Mesendoderm (in vitro differentiated cells): ENCODE measurements around the gene SLC45A1.

Source experiments
- DNase-seq: peaks from one replicate; pipeline ENCODE4 v3.0.0; 2013
- H2AK5ac ChIP-seq: 2 replicates; pipeline ENCODE4 v1.6.1; 2013; ENCODE audit warnings: low read length, inconsistent platforms
- H2BK120ac ChIP-seq: 2 replicates; pipeline ENCODE4 v1.6.1; 2013; ENCODE audit warnings: low read depth, mild to moderate bottlenecking, low read length, moderate library complexity, mixed read lengths
- H2BK15ac ChIP-seq: replicated peaks from 2 replicates; pipeline ENCODE4 v1.6.1; 2013; ENCODE audit warnings: low read depth, mild to moderate bottlenecking, moderate library complexity
- H2BK5ac ChIP-seq: 2 replicates; pipeline ENCODE4 v1.6.1; 2013; ENCODE audit warnings: low read length, inconsistent platforms
- H3K18ac ChIP-seq: 2 replicates; pipeline ENCODE4 v1.6.1; 2013; ENCODE audit warnings: mild to moderate bottlenecking, low read length, mixed read lengths
- H3K23ac ChIP-seq: one replicate; pipeline ENCODE4 v1.6.1; 2013; ENCODE audit warnings: low read length
- H3K27ac ChIP-seq: 2 replicates; pipeline ENCODE4 v1.5.1; 2013; ENCODE audit warnings: low read depth, mild to moderate bottlenecking, inconsistent platforms, low read length, moderate library complexity
- H3K27me3 ChIP-seq: 2 replicates; pipeline ENCODE4 v1.6.1; 2013; ENCODE audit warnings: low read length, control low read depth, mild to moderate bottlenecking, inconsistent platforms; ENCODE audit not compliant: insufficient read depth, poor library complexity
- H3K36me3 ChIP-seq: 2 replicates; pipeline ENCODE4 v1.6.1; 2013; ENCODE audit warnings: low read length, inconsistent platforms; ENCODE audit not compliant: control insufficient read depth, insufficient read depth
- H3K4ac ChIP-seq: one replicate; pipeline ENCODE4 v1.6.1; 2013; ENCODE audit warnings: low read depth, mild to moderate bottlenecking, low read length, moderate library complexity
- H3K4me1 ChIP-seq: 2 replicates; pipeline ENCODE4 v1.6.1; 2013; ENCODE audit warnings: low read depth, low read length, inconsistent platforms; ENCODE audit not compliant: control insufficient read depth
- H3K4me2 ChIP-seq: 2 replicates; pipeline ENCODE4 v1.6.1; 2013; ENCODE audit warnings: low read length
- H3K4me3 ChIP-seq: 2 replicates; pipeline ENCODE4 v1.5.1; 2013; ENCODE audit warnings: mild to moderate bottlenecking, low read length
- H3K56ac ChIP-seq: one replicate; pipeline ENCODE4 v1.6.1; 2013; ENCODE audit warnings: low read length
- H3K79me1 ChIP-seq: 2 replicates; pipeline ENCODE4 v1.6.1; 2013; ENCODE audit warnings: low read length, inconsistent platforms
- H3K79me2 ChIP-seq: 2 replicates; pipeline ENCODE4 v1.6.1; 2013; ENCODE audit warnings: mild to moderate bottlenecking, low read length; ENCODE audit not compliant: control insufficient read depth, insufficient read depth
- H3K9ac ChIP-seq: 2 replicates; pipeline ENCODE4 v1.6.1; 2013; ENCODE audit warnings: low read length, inconsistent platforms
- H4K5ac ChIP-seq: one replicate; pipeline ENCODE4 v1.6.1; 2013; ENCODE audit warnings: low read length
- H4K8ac ChIP-seq: one replicate; pipeline ENCODE4 v1.6.1; 2013; ENCODE audit warnings: low read depth, mild to moderate bottlenecking, control low read depth, low read length, moderate library complexity
- WGBS: extraction: QIAGEN DNeasy Blood & Tissue Kit; methylation state at CpG from one replicate; pipeline ENCODE4 v1.1.7; 2013; ENCODE audit warnings: low lambda C conversion rate, missing lambda C conversion rate; ENCODE audit not compliant: insufficient coverage; ENCODE audit errors: extremely low coverage; 5-methylcytosine and 5-hydroxymethylcytosine counted together

SLC45A1 gene

GRCh38 chr1:8321612-8322011, 3.7 kb downstream of the SLC45A1 start:
- no peak overlapping the region for H2BK120ac ChIP-seq
- no peaks in the 10 kb centered on the region for H3K27me3 ChIP-seq
- H2AK5ac ChIP-seq: no peak overlapping the region
- 100% methylated on average over 2 of the region's 3 CpGs for WGBS
- no peak overlapping the region for H4K8ac ChIP-seq
- no peaks in the 10 kb centered on the region for H3K36me3 ChIP-seq
- H2BK15ac ChIP-seq: no peak overlapping the region
- H2BK5ac ChIP-seq: no peak overlapping the region
- H3K4me1 ChIP-seq: no peaks in the 10 kb centered on the region
- H3K9ac ChIP-seq: no peak overlapping the region
- no peak overlapping the region for H3K56ac ChIP-seq
- H3K79me1 ChIP-seq: no peaks in the 10 kb centered on the region
- no peak overlapping the region for H3K4me3 ChIP-seq
- H3K4ac ChIP-seq: no peak overlapping the region
- H3K27ac ChIP-seq: no peak overlapping the region
- no peak overlapping the region for H4K5ac ChIP-seq
- H3K79me2 ChIP-seq: no peaks in the 10 kb centered on the region
- DNase-seq: no peak
- H3K4me2 ChIP-seq: no peak overlapping the region
- no peak overlapping the region for H3K23ac ChIP-seq
- H3K18ac ChIP-seq: no peak overlapping the region

- Histone ChIP-seq H3K56ac (no peak overlapping the region), H3K79me1 (no peaks in the 10 kb centered on the region), H3K4me1 (no peaks in the 10 kb centered on the region), H2BK120ac (no peak overlapping the region), H2AK5ac (no peak overlapping the region), H2BK15ac (no peak overlapping the region), H3K27me3 (no peaks in the 10 kb centered on the region), H3K79me2 (no peaks in the 10 kb centered on the region), H3K36me3 (no peaks in the 10 kb centered on the region), H3K18ac (no peak overlapping the region), H3K4ac (no peak overlapping the region), H3K9ac (no peak overlapping the region), H2BK5ac (no peak overlapping the region), H4K5ac (no peak overlapping the region), H3K4me3 (no peak overlapping the region), H3K23ac (no peak overlapping the region), H4K8ac (no peak overlapping the region), H3K4me2 (no peak overlapping the region), H3K27ac (no peak overlapping the region)
- no peak for DNase-seq
- WGBS: no CpG with 5 or more reads among the region's 11 CpGs
These were observed 5.8 kb downstream of the SLC45A1 start for GRCh38 chr1:8323706-8324105.

GRCh38 chr1:8324176-8324810, 6.4 kb downstream of the SLC45A1 start:
- Histone ChIP-seq H3K4ac (no peak overlapping the region), H3K4me2 (no peak overlapping the region), H3K23ac (no peak overlapping the region), H3K9ac (no peak overlapping the region), H3K27ac (no peak overlapping the region), H4K8ac (no peak overlapping the region), H2AK5ac (no peak overlapping the region), H3K18ac (no peak overlapping the region), H4K5ac (no peak overlapping the region), H3K27me3 (no peaks in the 10 kb centered on the region), H3K4me1 (no peaks in the 10 kb centered on the region), H3K36me3 (no peaks in the 10 kb centered on the region), H2BK120ac (no peak overlapping the region), H3K79me2 (no peaks in the 10 kb centered on the region), H3K4me3 (no peak overlapping the region), H3K79me1 (no peaks in the 10 kb centered on the region), H2BK5ac (no peak overlapping the region), H2BK15ac (no peak overlapping the region), H3K56ac (no peak overlapping the region)
- WGBS: no CpG with 5 or more reads among the region's 32 CpGs
- DNase-seq: no peak

GRCh38 chr1:8325771-8326170, 7.9 kb downstream of the SLC45A1 start:
- Histone ChIP-seq H2BK120ac (no peak overlapping the region), H3K27me3 (no peaks in the 10 kb centered on the region), H3K27ac (no peak overlapping the region), H3K9ac (no peak overlapping the region), H4K8ac (no peak overlapping the region), H2BK15ac (no peak overlapping the region), H4K5ac (no peak overlapping the region), H3K4me2 (no peak overlapping the region), H2BK5ac (no peak overlapping the region), H3K4ac (no peak overlapping the region), H3K23ac (no peak overlapping the region), H3K18ac (no peak overlapping the region), H3K79me2 (no peaks in the 10 kb centered on the region), H3K79me1 (no peaks in the 10 kb centered on the region), H2AK5ac (no peak overlapping the region), H3K4me1 (no peaks in the 10 kb centered on the region), H3K4me3 (no peak overlapping the region), H3K56ac (no peak overlapping the region), H3K36me3 (no peaks in the 10 kb centered on the region)
- no CpG with 5 or more reads among the region's 21 CpGs for WGBS
- DNase-seq: no peak

GRCh38 chr1:8326265-8326664, 8.4 kb downstream of the SLC45A1 start:
- Histone ChIP-seq H3K4me3 (no peak overlapping the region), H3K23ac (no peak overlapping the region), H2AK5ac (no peak overlapping the region)

GRCh38 chr1:8328271-8328670, 10.4 kb downstream of the SLC45A1 start:
- WGBS: no CpG with 5 or more reads among the region's 18 CpGs
- H3K4me1 ChIP-seq: no peaks in the 10 kb centered on the region

More at GRCh38 chr1:8326265-8326664, 8.4 kb downstream of the SLC45A1 start:
- Histone ChIP-seq H3K79me1 (no peaks in the 10 kb centered on the region), H2BK120ac (no peak overlapping the region), H3K4me2 (no peak overlapping the region), H3K18ac (no peak overlapping the region), H2BK5ac (no peak overlapping the region), H2BK15ac (no peak overlapping the region), H3K36me3 (no peaks in the 10 kb centered on the region), H3K27me3 (no peaks in the 10 kb centered on the region), H3K9ac (no peak overlapping the region), H3K27ac (no peak overlapping the region), H3K4ac (no peak overlapping the region), H3K79me2 (no peaks in the 10 kb centered on the region), H3K4me1 (no peaks in the 10 kb centered on the region), H3K56ac (no peak overlapping the region), H4K5ac (no peak overlapping the region), H4K8ac (no peak overlapping the region)
- DNase-seq: no peak
- no CpG with 5 or more reads among the region's 13 CpGs for WGBS

More at GRCh38 chr1:8328271-8328670, 10.4 kb downstream of the SLC45A1 start:
- Histone ChIP-seq H2AK5ac (no peak overlapping the region), H3K4ac (no peak overlapping the region), H3K27ac (no peak overlapping the region), H3K4me2 (no peak overlapping the region), H3K79me1 (no peaks in the 10 kb centered on the region), H3K36me3 (no peaks in the 10 kb centered on the region), H3K4me3 (no peak overlapping the region), H3K27me3 (no peaks in the 10 kb centered on the region), H3K79me2 (no peaks in the 10 kb centered on the region), H3K23ac (no peak overlapping the region), H2BK120ac (no peak overlapping the region), H3K18ac (no peak overlapping the region), H2BK5ac (no peak overlapping the region), H4K5ac (no peak overlapping the region), H3K56ac (no peak overlapping the region), H3K9ac (no peak overlapping the region), H4K8ac (no peak overlapping the region), H2BK15ac (no peak overlapping the region)
- DNase-seq: no peak
